NCI-H1048 (cell line): ENCODE results near the gene ZNF554.
A peak's percentile ranks its signal among the peaks of the same experiment; 100 is the strongest.

Source experiments
- DNase-seq: peaks from one replicate; lab custom pipeline; 2025; lab: John Stamatoyannopoulos, UW

Gene ZNF554

DNA sequence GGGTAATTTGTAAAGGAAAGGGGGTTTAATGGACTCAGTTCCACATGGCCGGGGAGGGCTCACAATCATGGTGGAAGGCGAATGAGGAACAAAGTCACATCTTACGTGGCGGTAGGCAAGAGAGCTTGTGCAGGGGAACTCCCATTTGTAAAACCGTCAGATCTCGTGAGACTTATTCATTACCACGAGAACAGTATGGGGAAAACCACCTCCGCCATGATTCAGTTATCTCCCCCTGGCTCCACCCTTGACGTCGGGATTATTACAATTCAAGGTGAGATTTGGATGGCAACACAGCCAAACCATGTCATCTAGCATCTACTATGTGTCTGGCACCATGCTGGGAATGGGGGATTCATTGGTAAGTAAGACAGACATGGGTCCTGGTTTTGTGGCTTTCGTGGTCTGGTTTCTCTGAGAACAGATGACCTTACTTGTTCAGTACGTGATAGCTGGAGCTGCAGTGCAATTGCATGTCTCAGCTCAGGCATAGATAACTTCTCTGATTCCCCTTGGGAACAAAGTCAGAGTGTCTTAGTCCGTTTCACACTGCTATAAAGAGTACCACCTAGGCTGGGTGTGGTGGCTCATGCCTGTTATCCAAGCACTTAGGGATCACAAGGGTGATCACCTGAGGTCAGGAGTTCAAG lies 8.3 kb downstream of the ZNF554 start:
- no peak for DNase-seq

DNA sequence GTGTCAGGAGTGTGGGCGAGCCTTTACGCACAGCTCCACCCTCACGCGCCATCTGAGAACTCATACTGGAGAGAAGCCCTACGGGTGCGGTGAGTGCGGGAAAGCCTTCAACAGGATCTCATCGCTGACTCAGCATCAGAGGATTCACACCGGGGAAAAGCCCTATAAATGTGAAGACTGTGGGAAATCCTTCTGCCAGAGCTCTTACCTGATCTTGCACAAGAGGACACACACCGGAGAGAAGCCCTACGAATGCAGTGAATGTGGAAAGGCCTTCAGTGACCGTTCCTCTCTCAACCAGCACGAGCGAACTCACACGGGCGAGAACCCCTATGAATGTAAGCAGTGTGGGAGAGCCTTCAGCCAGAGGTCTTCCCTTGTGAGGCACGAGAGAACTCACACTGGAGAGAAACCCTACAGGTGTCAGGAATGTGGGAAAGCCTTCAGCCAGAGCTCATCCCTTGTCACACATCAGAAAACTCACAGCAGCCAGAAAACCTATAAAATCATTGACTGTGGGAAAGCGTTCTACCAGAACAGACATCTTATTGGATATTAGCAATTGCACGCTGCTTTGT lies 14.7 kb downstream of the ZNF554 start:
- DNase-seq: no peak

GRCh38 chr19:2837430-2837829 lies 17.8 kb downstream of the ZNF554 start:
- DNase-seq: no peak

- DNase-seq: peak; percentile 97
These were observed 21.4 kb downstream of the ZNF554 start, which contains the start of gene ZNF555 for GRCh38 chr19:2840794-2841791. Gene ZNF555 (plus strand): TSS chr19:2841475. CDS start chr19:2841573, 98 bp downstream.

- DNase-seq: no peak
These were observed 22.3 kb downstream of the ZNF554 start for GRCh38 chr19:2841855-2842574.

GRCh38 chr19:2845107-2845506 lies 25.4 kb downstream of the ZNF554 start:
- no peak for DNase-seq

DNA sequence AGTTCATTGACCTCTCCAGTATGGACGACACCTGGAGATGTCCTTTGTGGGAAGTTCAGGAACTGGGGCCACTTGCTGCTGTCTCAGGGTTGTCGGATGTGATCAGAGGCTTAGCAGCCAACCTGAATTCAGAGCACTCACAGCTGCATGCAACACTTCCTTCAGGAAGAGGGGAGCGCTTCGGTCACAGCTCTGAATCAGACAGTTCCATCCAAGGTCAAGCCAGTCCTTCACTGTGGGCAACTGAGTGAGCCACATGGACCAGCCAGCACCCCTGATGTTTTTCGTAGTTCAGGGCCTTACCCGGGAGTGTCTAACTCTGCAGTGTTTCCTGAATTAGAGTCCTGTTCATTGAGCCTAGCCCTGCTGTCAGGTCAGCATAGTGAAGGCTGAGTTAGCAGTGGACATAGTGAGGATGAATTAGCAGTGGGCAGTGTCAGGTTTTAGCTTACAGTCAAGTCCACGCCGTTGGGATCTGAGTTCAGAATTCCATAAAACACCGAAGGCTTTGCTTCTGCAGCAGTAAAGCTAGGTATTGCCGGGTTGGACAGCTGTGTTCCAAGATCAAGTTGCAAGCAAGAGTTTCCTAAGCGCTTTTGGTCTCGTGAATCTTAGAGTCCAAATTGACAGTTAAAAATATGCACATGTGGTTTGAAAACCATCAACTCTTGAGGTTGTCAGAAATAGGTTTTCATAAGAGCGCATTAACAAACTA lies 26.7 kb downstream of the ZNF554 start:
- DNase-seq: no peak

DNA sequence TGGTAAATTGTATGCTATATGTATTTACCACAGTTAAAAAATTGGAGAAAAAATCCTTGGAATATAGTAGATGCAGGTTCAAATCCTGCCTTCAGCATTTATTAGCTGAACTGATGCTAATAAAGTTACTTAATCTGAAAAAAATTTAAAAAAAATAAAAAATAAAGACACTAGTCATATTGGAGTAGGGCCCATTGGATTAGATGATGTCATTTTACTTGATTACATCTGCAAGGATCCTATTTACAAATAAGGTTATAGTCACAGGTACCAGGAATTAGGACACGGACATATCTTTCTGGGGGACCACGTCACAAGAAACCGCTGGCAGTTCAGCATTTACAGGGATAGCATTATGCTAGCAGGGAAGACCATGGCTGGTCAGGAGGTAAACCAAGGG lies 27.8 kb downstream of the ZNF554 start:
- DNase-seq: no peak

DNA sequence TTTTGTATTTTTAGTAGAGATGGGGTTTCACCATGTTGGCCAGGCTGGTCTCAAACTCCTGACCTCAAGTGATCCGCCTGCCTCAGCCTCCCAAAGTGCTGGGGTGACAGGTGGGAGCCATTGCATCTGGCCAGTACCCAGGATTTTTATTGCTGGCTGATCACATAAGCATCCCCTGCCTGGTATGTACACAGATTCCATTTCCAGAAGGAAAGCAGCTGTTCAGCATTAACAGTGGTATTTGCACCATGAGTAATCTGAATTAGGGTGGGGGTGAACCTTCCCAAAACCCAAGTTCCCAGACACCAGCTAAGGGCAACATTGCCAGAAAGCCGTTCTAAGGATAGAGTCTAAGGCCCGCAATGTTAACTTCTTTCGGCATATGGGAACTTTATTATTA lies 28.9 kb downstream of the ZNF554 start:
- DNase-seq: no peak

DNA sequence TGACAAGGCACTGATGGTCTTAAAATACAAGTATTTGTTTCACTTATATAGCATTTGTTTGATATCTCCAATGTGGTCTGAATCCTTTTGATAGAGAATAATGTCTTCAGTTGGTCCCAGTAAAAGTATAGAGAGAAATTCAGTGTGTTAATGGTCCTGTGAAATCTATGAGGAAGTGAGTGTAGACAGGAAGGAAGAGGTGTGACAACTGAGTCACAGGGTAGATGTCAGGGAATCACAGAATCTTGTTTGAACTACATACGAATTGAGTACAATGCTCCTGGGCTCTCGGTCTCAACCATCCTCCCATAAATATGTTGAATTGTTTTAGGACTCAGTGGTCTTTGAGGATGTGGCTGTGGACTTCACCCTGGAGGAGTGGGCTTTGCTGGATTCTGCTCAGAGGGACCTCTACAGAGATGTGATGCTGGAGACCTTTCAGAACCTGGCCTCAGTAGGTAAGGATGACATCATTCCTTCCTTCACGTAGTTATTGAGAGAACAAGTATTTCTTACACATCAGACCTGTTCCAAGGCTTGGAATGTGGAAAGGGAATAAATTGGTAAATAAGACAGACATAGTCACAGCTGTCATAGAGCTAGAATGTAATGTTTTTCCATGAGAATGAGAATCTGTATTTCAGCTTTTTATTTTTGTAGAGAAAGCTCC lies 30.7 kb downstream of the ZNF554 start:
- no peak for DNase-seq

- no peak for DNase-seq
These were observed 32.9 kb downstream of the ZNF554 start for GRCh38 chr19:2852598-2852997.

GRCh38 chr19:2853015-2853606 lies 33.4 kb downstream of the ZNF554 start:
- DNase-seq: no peak

- DNase-seq: no peak
These were observed 35.2 kb downstream of the ZNF554 start for GRCh38 chr19:2854849-2855248.

GRCh38 chr19:2856457-2857050 lies 36.9 kb downstream of the ZNF554 start:
- no peak for DNase-seq

DNA sequence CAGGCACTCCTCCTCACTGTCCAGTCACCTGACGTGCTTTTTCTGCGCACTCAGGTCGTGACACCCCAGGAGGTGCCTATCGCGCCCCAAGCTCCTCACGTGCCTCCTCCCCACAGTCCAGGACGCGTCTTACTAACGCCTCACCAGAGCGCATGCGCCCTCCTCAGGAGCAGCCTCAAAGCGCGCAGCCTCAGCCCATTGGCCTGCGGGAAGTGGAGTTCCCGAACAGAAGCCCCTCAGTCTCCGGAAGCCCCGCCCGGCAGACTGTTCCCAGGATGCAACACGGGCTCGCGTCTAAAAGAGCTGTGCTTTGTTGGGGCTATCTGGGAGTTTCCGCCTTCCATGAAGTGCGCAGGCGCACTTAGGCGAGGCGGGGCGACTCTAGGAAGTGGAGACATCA lies 39.2 kb downstream of the ZNF554 start:
- no peak for DNase-seq

- DNase-seq: no peak
These were observed 44.1 kb downstream of the ZNF554 start for GRCh38 chr19:2863816-2864215.

DNA sequence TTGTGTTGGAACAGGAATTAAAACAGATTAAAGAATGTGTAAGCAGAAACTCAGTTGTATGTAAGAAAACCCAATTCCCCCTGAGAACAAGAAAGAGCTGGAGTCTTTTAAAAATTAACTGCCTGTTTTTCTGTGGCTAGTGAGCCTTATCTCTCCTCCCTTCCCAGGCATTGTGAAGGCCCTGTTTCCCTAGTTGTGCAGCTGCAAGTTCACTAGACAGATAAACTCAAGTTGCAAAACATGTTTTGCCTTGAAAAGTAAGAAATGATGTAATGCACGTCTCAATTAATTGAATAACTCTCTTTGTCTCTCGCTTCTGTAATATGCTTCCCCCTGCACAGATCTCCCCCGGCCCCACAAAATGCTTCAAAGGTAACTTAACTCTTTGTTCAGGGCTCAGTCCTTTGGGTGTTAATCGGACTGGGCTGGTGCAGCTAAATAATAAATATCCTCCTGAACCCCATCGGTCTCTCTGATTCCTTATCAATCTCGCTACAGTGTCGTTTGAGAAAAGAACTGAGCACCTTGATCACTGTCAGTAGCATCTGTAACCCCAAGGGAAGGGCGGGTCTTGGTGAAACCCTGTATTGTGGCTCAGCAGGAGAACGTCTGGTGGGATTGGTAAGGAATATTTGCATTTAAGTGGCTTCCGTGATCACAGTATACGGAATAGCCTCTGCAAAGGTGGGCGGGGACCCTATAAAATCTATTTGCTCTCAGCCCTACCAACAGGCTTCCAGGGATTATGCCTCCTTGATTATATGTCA lies 45.8 kb downstream of the ZNF554 start:
- DNase-seq: no peak

GRCh38 chr19:2866495-2867024 lies 46.9 kb downstream of the ZNF554 start:
- DNase-seq: no peak
